Loucy (cell line): Measurements from ENCODE around the gene DGKI.

ENCODE experiments used
- H2AFZ ChIP-seq: fragments of 200-600 bp; sonication (generic); 2 replicates; pipeline ENCODE4 v1.6.0; 2016; ENCODE audit warnings: antibody characterized with exemption, mild to moderate bottlenecking, low read length, moderate library complexity
- H3F3A ChIP-seq: fragments of 200-600 bp; 2 replicates; pipeline ENCODE4 v1.6.0; 2016; ENCODE audit warnings: antibody characterized with exemption, low read depth, mild to moderate bottlenecking
- H3K27me3 ChIP-seq: fragments of 200-600 bp; sonication (generic); 2 replicates; pipeline ENCODE4 v1.6.1; 2014; ENCODE audit warnings: low read length, mild to moderate bottlenecking; ENCODE audit not compliant: insufficient read depth, poor library complexity, severe bottlenecking
- H3K36me3 ChIP-seq: fragments of 200-600 bp; sonication (generic); 2 replicates; pipeline ENCODE4 v1.6.1; 2016; ENCODE audit warnings: low read length; ENCODE audit not compliant: insufficient read depth
- H3K4me1 ChIP-seq: fragments of 200-600 bp; sonication (generic); 2 replicates; pipeline ENCODE4 v1.5.1; 2014; ENCODE audit warnings: low read length, mild to moderate bottlenecking; ENCODE audit not compliant: insufficient read depth, poor library complexity, severe bottlenecking
- H3K4me2 ChIP-seq: fragments of 200-600 bp; sonication (generic); 2 replicates; pipeline ENCODE4 v1.6.0; 2014; ENCODE audit warnings: antibody characterized with exemption, low read length, low read depth, mild to moderate bottlenecking; ENCODE audit not compliant: poor library complexity, severe bottlenecking
- H3K4me3 ChIP-seq: fragments of 200-600 bp; sonication (generic); 2 replicates; pipeline ENCODE4 v1.5.1; 2014; ENCODE audit warnings: low read length, mild to moderate bottlenecking, mixed read lengths; ENCODE audit not compliant: poor library complexity, severe bottlenecking
- H3K79me2 ChIP-seq: fragments of 200-600 bp; sonication (generic); 2 replicates; pipeline ENCODE4 v1.6.1; 2014; ENCODE audit warnings: low read length; ENCODE audit not compliant: insufficient read depth
- H3K9ac ChIP-seq: fragments of 200-600 bp; sonication (generic); 2 replicates; pipeline ENCODE4 v1.6.0; 2014; ENCODE audit warnings: mild to moderate bottlenecking, low read depth, low read length, moderate library complexity; ENCODE audit not compliant: poor library complexity, severe bottlenecking
- H3K9me2 ChIP-seq: fragments of 200-600 bp; sonication (generic); replicated peaks from 2 replicates; pipeline ENCODE4 v1.6.1; 2016; ENCODE audit warnings: low read depth, low read length, mixed read lengths
- H3K9me3 ChIP-seq: fragments of 200-600 bp; sonication (generic); 2 replicates; pipeline ENCODE4 v1.6.1; 2014; ENCODE audit warnings: mild to moderate bottlenecking, antibody characterized with exemption, low read length, low read depth; ENCODE audit not compliant: insufficient read depth
- H4K20me1 ChIP-seq: fragments of 200-600 bp; sonication (generic); 2 replicates; pipeline ENCODE4 v1.6.0; 2014; ENCODE audit warnings: antibody characterized with exemption, low read length, mild to moderate bottlenecking; ENCODE audit not compliant: insufficient read depth, poor library complexity, severe bottlenecking
- CTCF ChIP-seq: fragments of 200-600 bp; sonication (generic); conservative IDR thresholded peaks from 2 replicates; pipeline ENCODE4 v1.5.1; 2014; ENCODE audit warnings: mild to moderate bottlenecking, antibody characterized with exemption, low read length
- EZH2phosphoT487 ChIP-seq: fragments of 200-600 bp; IDR thresholded peaks from 2 replicates; pipeline ENCODE4 v1.6.1; 2018; ENCODE audit warnings: antibody characterized with exemption, mild to moderate bottlenecking, moderate library complexity, borderline replicate concordance

The DGKI gene

GRCh38 chr7:137519947-137520346 lies 326.8 kb downstream of the DGKI start:
- no peak overlapping the region for H3K4me2 ChIP-seq
- H3K9ac ChIP-seq = no peak overlapping the region
- no peaks in the 10 kb centered on the region for H3K4me1 ChIP-seq
- H2AFZ ChIP-seq = no peak overlapping the region
- H3K79me2 ChIP-seq = no peaks in the 10 kb centered on the region
- H3K36me3 ChIP-seq = no peaks in the 10 kb centered on the region
- H4K20me1 ChIP-seq = no peaks in the 10 kb centered on the region
- H3K27me3 ChIP-seq = no peaks in the 10 kb centered on the region
- no peaks in the 10 kb centered on the region; the same call in 1 of the 2 replicates for H3K9me2 ChIP-seq
- H3F3A ChIP-seq = no peaks in the 10 kb centered on the region
- H3K9me3 ChIP-seq = peaks cover 4% of the 10 kb centered on the region; the same call in 1 of the 2 replicates
- TF ChIP-seq CTCF = no peak
- no peak for TF ChIP-seq EZH2phosphoT487
- H3K4me3 ChIP-seq = no peak overlapping the region

GRCh38 chr7:137519181-137519691 lies 327.5 kb downstream of the DGKI start:
- Histone ChIP-seq H3F3A (no peaks in the 10 kb centered on the region), H4K20me1 (no peaks in the 10 kb centered on the region), H3K79me2 (no peaks in the 10 kb centered on the region), H3K9me3 (peaks cover 4% of the 10 kb centered on the region; the same call in 1 of the 2 replicates), H3K4me1 (no peaks in the 10 kb centered on the region), H2AFZ (no peak overlapping the region), H3K4me2 (no peak overlapping the region), H3K9ac (no peak overlapping the region), H3K9me2 (no peaks in the 10 kb centered on the region; the same call in 1 of the 2 replicates), H3K27me3 (no peaks in the 10 kb centered on the region), H3K4me3 (no peak overlapping the region), H3K36me3 (no peaks in the 10 kb centered on the region)
- TF ChIP-seq CTCF (no peak), EZH2phosphoT487 (no peak)

GRCh38 chr7:137513091-137513490 lies 333.7 kb downstream of the DGKI start:
- no peak for TF ChIP-seq CTCF
- TF ChIP-seq EZH2phosphoT487 = no peak
- Histone ChIP-seq H3K36me3 (no peaks in the 10 kb centered on the region), H3K9me3 (peaks cover 4% of the 10 kb centered on the region; the same call in 1 of the 2 replicates), H2AFZ (no peak overlapping the region), H3K9ac (no peak overlapping the region), H3K79me2 (no peaks in the 10 kb centered on the region), H3K9me2 (no peaks in the 10 kb centered on the region), H3F3A (no peaks in the 10 kb centered on the region), H4K20me1 (no peaks in the 10 kb centered on the region), H3K4me3 (no peak overlapping the region), H3K4me1 (no peaks in the 10 kb centered on the region), H3K27me3 (no peaks in the 10 kb centered on the region), H3K4me2 (no peak overlapping the region)
